Activated naive CD8-positive, alpha-beta T cell (primary cell): ENCODE data around the gene MAGEA6.
"Not testable (repeated sequence)": the region's sequence is repeated elsewhere in the genome, so short reads cannot be mapped to it uniquely, and the experiment has no call there.

Experiments
- H3K27ac Mint-ChIP-seq: one replicate; pipeline ENCODE4 v1.8.0; 2021; ENCODE audit warnings: mixed read lengths
- H3K27me3 Mint-ChIP-seq: one replicate; pipeline ENCODE4 v1.8.0; 2021; ENCODE audit warnings: mixed read lengths
- H3K36me3 Mint-ChIP-seq: one replicate; pipeline ENCODE4 v1.8.0; 2021; ENCODE audit warnings: mixed read lengths
- H3K4me1 Mint-ChIP-seq: one replicate; pipeline ENCODE4 v1.8.0; 2021; ENCODE audit warnings: low read depth, mixed read lengths
- H3K4me3 Mint-ChIP-seq: one replicate; pipeline ENCODE4 v1.8.0; 2021; ENCODE audit warnings: mild to moderate bottlenecking, mixed read lengths
- H3K9me3 Mint-ChIP-seq: one replicate; pipeline ENCODE4 v1.8.0; 2021; ENCODE audit warnings: low read depth, mixed read lengths

Gene MAGEA6

DNA sequence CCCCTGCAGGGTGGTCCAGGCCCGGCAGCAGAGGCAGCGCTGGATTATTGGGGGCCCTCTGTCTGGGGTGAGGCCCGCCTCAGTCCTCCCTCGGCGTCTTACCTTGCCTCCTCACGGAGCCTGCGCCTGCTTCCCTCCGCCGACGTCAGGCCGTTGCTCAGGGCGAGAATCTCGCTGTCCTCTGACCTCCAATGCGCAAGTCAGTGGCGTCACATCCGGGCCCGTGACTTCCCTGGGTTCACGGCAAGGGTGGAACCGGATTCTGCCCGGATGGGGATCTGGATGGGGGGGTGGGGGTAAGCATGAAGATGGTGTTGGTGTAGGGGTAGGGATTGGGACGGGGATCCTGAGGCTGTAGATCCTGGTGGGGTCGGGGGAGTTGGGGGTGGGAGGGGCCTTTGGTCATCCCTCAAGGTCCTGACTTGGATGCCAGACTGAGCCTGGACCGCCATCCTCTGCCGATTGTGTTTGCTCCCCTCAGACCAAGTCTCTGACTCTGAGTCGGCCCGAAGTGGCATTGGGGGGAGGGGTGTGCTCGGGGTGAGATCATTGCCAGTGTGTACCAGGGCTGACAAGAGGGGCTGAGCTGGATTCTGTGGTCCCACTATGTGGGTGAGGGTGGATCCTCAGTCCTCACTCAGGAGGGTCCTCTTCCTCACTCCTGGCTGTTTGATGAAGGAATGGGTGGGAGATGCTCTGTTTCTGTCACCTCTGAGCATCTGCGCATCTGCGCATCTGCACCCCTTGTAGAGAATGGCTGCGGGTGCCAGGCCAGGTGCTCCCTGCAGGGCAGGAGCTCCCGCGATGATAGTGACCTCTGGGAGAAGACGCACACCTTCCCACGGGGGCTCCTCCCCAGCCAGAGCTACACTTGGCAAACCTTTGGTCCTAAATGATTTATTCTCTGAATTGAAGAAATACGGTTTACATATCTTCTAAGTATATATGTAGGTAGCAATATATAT lies 15.5 kb downstream of the MAGEA6 start, which contains the start of gene MAGEA2:
MAGEA2 (minus strand) TSS at position 157 of the 965 bp plus-strand sequence. CDS start 2,479 bp downstream, outside the sequence.
- H3K27me3 Mint-ChIP-seq, H3K4me1 Mint-ChIP-seq, H3K36me3 Mint-ChIP-seq, H3K4me3 Mint-ChIP-seq, H3K9me3 Mint-ChIP-seq, H3K27ac Mint-ChIP-seq: not testable (repeated sequence)

DNA sequence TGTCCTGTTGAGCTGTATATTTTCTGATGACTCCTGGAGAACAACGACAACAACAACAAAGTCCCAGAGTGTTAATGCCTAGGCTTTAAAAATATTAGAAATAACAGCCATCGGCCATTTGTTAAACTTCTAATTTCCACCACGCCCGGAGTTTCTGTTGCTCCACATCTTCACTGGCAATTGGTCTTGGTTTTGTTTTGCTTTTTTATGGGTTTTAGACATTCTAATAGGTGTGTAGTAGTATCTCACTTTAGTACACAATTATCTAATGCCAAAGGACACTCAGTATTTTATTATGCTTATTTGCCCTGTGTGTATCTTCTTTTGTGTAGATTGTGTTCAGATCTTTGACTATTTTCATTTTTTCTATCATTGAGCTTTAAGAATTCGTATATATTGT lies 30.9 kb downstream of the MAGEA6 start:
- Mint-ChIP-seq H3K27me3 (no peaks in the 10 kb centered on the region), H3K27ac (no peak overlapping the region), H3K9me3 (no peaks in the 10 kb centered on the region), H3K4me1 (no peaks in the 10 kb centered on the region), H3K36me3 (no peaks in the 10 kb centered on the region), H3K4me3 (no peak overlapping the region)

DNA sequence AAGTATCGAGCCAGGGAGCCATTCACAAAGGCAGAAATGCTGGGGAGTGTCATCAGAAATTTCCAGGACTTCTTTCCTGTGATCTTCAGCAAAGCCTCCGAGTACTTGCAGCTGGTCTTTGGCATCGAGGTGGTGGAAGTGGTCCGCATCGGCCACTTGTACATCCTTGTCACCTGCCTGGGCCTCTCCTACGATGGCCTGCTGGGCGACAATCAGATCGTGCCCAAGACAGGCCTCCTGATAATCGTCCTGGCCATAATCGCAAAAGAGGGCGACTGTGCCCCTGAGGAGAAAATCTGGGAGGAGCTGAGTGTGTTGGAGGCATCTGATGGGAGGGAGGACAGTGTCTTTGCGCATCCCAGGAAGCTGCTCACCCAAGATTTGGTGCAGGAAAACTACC lies 33.0 kb downstream of the MAGEA6 start:
- not testable (repeated sequence) for H3K27me3 Mint-ChIP-seq, H3K36me3 Mint-ChIP-seq, H3K9me3 Mint-ChIP-seq, H3K4me1 Mint-ChIP-seq, H3K27ac Mint-ChIP-seq, H3K4me3 Mint-ChIP-seq

DNA sequence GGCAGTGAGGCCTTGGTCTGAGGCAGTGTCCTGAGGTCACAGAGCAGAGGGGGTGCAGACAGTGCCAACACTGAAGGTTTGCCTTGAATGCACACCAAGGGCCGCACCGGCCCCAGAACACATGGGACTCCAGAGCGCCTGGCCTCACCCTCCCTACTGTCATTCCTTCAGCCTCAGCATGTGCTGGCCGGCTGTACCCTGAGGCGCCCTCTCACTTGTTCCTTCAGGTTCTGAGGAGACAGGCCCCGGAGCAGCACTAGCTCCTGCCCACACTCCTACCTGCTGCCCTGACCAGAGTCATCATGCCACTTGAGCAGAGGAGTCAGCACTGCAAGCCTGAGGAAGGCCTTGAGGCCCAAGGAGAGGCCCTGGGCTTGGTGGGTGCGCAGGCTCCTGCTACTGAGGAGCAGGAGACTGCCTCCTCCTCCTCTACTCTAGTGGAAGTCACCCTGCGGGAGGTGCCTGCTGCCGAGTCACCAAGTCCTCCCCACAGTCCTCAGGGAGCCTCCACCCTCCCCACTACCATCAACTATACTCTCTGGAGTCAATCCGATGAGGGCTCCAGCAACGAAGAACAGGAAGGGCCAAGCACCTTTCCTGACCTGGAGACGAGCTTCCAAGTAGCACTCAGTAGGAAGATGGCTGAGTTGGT lies 33.5 kb downstream of the MAGEA6 start:
- Mint-ChIP-seq H3K36me3 (no peaks in the 10 kb centered on the region), H3K9me3 (no peaks in the 10 kb centered on the region), H3K27ac (no peak overlapping the region), H3K27me3 (no peaks in the 10 kb centered on the region), H3K4me1 (no peaks in the 10 kb centered on the region), H3K4me3 (no peak overlapping the region)

DNA sequence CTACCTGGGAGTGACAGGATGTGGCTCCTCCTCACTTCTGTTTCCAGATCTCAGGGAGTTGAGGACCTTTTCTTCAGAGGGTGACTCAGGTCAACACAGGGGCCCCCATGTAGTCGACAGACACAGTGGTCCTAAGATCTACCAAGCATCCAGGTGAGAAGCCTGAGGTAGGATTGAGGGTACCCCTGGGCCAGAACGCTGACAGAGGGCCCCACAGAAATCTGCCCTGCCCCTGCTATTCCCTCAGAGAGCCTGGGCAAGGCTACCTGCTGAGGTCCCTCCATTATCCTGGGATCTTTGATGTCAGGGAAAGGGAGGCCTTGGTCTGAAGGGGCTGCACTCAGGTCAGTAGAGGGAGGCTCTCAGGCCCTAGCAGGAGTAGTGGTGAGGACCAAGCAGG lies 34.4 kb downstream of the MAGEA6 start:
- no peak overlapping the region for H3K27ac Mint-ChIP-seq
- H3K4me3 Mint-ChIP-seq = no peak overlapping the region
- no peaks in the 10 kb centered on the region for H3K4me1 Mint-ChIP-seq
- no peaks in the 10 kb centered on the region for H3K9me3 Mint-ChIP-seq
- no peaks in the 10 kb centered on the region for H3K36me3 Mint-ChIP-seq
- H3K27me3 Mint-ChIP-seq = no peaks in the 10 kb centered on the region

DNA sequence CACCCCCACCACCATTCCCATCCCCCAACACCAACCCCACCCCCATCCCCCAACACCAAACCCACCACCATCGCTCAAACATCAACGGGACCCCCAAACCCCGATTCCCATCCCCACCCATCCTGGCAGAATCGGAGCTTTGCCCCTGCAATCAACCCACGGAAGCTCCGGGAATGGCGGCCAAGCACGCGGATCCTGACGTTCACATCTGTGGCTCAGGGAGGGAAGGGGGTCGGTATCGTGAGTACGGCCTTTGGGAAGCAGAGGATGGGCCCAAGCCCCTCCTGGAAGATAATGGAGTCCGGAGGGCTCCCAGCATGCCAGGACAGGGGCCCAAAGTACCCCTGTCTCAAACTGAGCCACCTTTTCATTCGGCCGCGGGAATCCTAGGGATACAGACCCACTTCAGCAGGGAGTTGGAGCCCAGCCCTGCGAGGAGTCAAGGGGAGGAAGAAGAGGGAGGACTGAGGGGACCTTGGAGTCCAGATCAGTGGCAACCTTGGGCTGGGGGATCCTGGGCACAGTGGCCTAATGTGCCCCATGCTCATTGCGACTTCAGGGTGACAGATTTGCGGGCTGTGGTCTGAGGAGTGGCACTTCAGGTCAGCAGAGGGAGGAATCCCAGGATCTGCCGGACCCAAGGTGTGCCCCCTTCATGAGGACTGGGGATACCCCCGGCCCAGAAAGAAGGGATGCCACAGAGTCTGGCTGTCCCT lies 35.2 kb downstream of the MAGEA6 start:
- H3K36me3 Mint-ChIP-seq, H3K27ac Mint-ChIP-seq, H3K4me3 Mint-ChIP-seq, H3K27me3 Mint-ChIP-seq, H3K9me3 Mint-ChIP-seq, H3K4me1 Mint-ChIP-seq: not testable (repeated sequence)

DNA sequence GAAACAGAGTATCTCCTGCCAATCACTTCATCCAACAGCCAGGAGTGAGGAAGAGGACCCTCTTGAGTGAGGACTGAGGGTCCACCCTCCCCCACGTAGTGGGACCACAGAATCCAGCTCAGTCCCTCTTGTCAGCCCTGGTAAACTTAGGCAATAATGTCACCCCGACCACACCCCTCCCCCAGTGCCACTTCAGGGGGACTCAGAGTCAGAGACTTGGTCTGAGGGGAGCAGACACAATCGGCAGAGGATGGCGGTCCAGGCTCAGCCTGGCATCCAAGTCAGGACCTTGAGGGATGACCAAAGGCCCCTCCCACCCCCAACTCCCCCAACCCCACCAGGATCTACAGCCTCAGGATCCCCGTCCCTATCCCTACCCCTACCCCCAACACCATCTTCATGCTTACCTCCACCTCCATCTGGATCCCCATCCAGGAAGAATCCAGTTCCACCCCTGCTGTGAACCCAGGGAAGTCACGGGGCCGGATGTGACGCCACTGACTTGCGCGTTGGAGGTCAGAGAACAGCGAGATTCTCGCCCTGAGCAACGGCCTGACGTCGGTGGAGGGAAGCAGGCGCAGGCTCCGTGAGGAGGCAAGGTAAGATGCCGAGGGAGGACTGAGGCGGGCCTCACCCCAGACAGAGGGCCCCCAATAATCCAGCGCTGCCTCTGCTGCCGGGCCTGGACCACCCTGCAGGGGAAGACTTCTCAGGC lies 36.1 kb downstream of the MAGEA6 start, which contains the start of the genes CSAG1 and MAGEA12:
CSAG1 (minus strand) TSS at position 461 of the 715 bp plus-strand sequence. CDS start 1,261 bp downstream, outside the sequence.
MAGEA12 (plus strand) TSS at position 497 of the 715 bp plus-strand sequence. CDS start 2,405 bp downstream, outside the sequence.
- no peak within 1 kb of the TSS for H3K4me3 Mint-ChIP-seq
- H3K27ac Mint-ChIP-seq = no peak within 1 kb of the TSS
- H3K27me3 Mint-ChIP-seq = no peaks in the 10 kb centered on the region
- no peaks in the 10 kb centered on the region for H3K4me1 Mint-ChIP-seq
- H3K9me3 Mint-ChIP-seq = no peaks in the 10 kb centered on the region
- no peaks in the 10 kb centered on the region for H3K36me3 Mint-ChIP-seq

DNA sequence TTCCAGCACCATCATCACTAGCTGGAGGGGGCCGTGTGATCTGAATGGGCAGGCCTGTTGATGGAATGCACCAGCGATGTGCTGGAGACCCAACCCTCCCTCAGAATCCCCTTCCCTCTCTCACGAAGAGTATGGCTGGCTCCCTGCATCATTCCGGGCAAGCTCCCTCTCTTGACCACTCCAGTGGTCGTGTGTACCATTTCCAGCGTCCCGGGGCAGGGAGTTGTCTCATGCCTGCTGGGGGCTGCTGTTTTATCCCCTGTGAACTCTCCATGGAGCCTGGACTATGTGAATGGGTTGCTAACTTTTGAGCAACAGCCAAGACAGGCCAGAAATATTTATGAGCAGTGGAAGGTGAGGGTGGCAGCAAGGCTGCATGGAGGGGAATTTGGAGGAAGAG lies 44.1 kb downstream of the MAGEA6 start:
- H3K9me3 Mint-ChIP-seq = no peaks in the 10 kb centered on the region
- peaks cover 3% of the 10 kb centered on the region for H3K27me3 Mint-ChIP-seq
- H3K27ac Mint-ChIP-seq = no peak overlapping the region
- no peak overlapping the region for H3K4me3 Mint-ChIP-seq
- H3K36me3 Mint-ChIP-seq = no peaks in the 10 kb centered on the region
- no peaks in the 10 kb centered on the region for H3K4me1 Mint-ChIP-seq
